ENCODE data around the gene ARHGAP8. TPM values are rescaled to one million over a fixed set of nuclear protein-coding genes. Genes with fewer than 3 reads are reported as not detected.

The ARHGAP8 gene
- total and polyA plus RNA-seq, 10 of the 15 experiments (the other 5 are each of a cell fraction or from before 2014, with no cell fraction given), result 0.33 TPM; not detected in 9

DNA sequence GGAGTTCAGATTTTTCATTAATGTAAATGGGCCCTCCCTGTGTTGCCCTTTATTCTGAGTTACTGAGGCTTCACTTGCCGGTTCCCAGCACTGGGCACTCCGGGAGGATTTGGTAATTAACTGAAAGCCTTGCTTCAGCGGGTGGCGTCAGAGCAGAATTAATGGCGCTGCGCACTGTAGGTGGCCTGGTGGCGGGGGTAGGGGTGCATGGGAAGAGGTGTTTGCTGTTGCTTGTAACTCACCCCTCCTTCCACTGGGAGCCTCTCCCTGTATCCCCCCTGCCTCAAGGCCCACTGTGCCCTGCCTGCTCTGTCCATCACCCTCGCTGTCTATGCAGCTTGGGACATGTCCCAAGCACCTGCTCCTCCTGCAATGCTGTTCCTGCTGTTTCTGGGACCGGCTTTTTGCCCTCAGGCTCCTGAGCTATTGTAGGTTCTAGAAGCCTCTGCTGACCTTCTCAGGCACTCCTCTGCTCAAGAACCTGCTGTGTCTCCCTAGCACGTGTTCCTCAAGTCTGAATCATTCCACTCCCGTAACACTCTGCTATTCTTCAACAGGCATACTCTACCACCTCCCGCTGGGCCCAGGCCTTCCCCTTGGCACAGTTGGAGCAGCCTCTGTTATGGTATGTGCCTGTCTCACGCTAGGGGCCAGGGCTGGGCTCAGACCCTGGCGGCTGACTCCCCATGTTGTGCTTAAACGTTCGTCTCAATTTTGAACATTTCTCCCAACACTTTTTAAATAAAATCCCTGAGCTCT, 24.4 kb downstream of the ARHGAP8 start (continued):
- TF ChIP-seq KLF5 (IDR thresholded peaks at IDR 0.05; ENCODE audit: partially characterized antibody), result no peak

DNA sequence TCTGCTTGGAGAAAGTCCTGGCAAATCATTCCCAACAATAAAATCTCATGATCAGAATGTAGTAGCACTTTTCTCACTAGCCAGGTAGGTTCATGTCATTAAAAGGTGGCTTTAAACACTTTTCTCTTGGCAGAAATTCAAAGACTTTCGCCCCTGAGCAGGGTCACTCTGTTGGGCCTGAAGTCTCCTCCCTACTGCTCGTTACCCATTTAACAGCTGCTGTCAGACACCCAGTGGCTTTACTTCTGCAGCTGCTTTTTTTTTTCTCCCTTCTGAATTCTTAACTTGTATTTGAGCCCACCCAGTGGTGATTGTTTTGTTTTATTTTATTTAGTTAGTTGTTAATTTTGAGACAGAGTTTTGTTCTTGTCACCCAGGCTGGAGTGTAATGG, 25.0 kb downstream of the ARHGAP8 start:
- CTCF ChIA-PET, result no interaction called here
- Histone ChIP-seq H4K20me1 (ENCODE audit: control insufficient read depth, insufficient read depth) (no peaks in the 10 kb centered on the region), H3K36me3 (ENCODE audit: control insufficient read depth in 2 of 2, insufficient read depth in 2 of 2, low read length in 1 of 2) (no peaks in the 10 kb centered on the region), H3K4me2 (ENCODE audit: control insufficient read depth, insufficient read depth) (no peak overlapping the region), H2AFZ (ENCODE audit: control insufficient read depth, low read depth, low read length) (no peak overlapping the region), H3K4me3 (no peak overlapping the region), H3K9ac (ENCODE audit: control insufficient read depth, insufficient read depth, low read length) (no peak overlapping the region), H3K4me1 (ENCODE audit: control insufficient read depth, insufficient read depth, low read length) (no peaks in the 10 kb centered on the region), H3K27me3 (replicated peaks in 1 of 2; ENCODE audit: control insufficient read depth in 2 of 2, insufficient read depth in 2 of 2, low read length in 1 of 2) (no peaks in the 10 kb centered on the region; a peak in 1 of 4 replicates), H3K9me3 (replicated peaks; ENCODE audit: control insufficient read depth, insufficient read depth, low read length) (no peaks in the 10 kb centered on the region; the same call in 2 of the 3 replicates), H3K79me2 (ENCODE audit: control insufficient read depth, insufficient read depth, low read length) (no peaks in the 10 kb centered on the region), H3K27ac (ENCODE audit: control insufficient read depth, insufficient read depth) (no peak overlapping the region)
- WGBS (ENCODE audit: insufficient coverage, insufficient replicate concordance, low lambda C conversion rate, missing lambda C conversion rate), result 36% methylated on average over 2 of the region's 2 CpGs
- POLR2A ChIA-PET, result no interaction called here
- intact Hi-C loops (cut with micrococcal nuclease; ENCODE audit: unreplicated experiment), result no loop called here
- RAD21 ChIA-PET (ENCODE audit: unreplicated experiment), result no interaction called here
- DNase-seq (ENCODE audit: low read depth, low spot score), result no peak
- BruUV-seq (replicated peaks), result no TSS peak
- in situ Hi-C loops (cut with MboI), result no loop called here
- no peak for FAIRE-seq
- ATAC-seq, result no peak
- no peak for TF ChIP-seq BRCA1 (IDR thresholded peaks at IDR 0.05; ENCODE audit: low read depth, low read length)
- TF ChIP-seq HDGF (IDR thresholded peaks at IDR 0.05), result no peak
- TF ChIP-seq, protein P1, sequence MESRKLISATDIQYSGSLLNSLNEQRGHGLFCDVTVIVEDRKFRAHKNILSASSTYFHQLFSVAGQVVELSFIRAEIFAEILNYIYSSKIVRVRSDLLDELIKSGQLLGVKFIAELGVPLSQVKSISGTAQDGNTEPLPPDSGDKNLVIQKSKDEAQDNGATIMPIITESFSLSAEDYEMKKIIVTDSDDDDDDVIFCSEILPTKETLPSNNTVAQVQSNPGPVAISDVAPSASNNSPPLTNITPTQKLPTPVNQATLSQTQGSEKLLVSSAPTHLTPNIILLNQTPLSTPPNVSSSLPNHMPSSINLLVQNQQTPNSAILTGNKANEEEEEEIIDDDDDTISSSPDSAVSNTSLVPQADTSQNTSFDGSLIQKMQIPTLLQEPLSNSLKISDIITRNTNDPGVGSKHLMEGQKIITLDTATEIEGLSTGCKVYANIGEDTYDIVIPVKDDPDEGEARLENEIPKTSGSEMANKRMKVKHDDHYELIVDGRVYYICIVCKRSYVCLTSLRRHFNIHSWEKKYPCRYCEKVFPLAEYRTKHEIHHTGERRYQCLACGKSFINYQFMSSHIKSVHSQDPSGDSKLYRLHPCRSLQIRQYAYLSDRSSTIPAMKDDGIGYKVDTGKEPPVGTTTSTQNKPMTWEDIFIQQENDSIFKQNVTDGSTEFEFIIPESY (IDR thresholded peaks at IDR 0.05), result no peak
- TF ChIP-seq TBL1XR1 (IDR thresholded peaks at IDR 0.05; ENCODE audit: low read depth, low read length), result no peak
- no peak for TF ChIP-seq EGR1 (IDR thresholded peaks at IDR 0.05; ENCODE audit: borderline replicate concordance in 1 of 2, low read depth in 2 of 2, low read length in 2 of 2)
- TF ChIP-seq ZNF217 (IDR thresholded peaks at IDR 0.05), result no peak
- TF ChIP-seq SMC3 (IDR thresholded peaks at IDR 0.05; ENCODE audit: borderline replicate concordance, low read length), result no peak
- TF ChIP-seq BMI1 (IDR thresholded peaks at IDR 0.05; ENCODE audit: borderline replicate concordance), result no peak
- no peak for TF ChIP-seq NBN (IDR thresholded peaks at IDR 0.05)
- no peak for TF ChIP-seq CREM (IDR thresholded peaks at IDR 0.05; ENCODE audit: low read depth)
- no peak for TF ChIP-seq EZH2 (IDR thresholded peaks at IDR 0.05; ENCODE audit: borderline replicate concordance, control insufficient read depth, low read depth, low read length)
- TF ChIP-seq, protein P2, sequence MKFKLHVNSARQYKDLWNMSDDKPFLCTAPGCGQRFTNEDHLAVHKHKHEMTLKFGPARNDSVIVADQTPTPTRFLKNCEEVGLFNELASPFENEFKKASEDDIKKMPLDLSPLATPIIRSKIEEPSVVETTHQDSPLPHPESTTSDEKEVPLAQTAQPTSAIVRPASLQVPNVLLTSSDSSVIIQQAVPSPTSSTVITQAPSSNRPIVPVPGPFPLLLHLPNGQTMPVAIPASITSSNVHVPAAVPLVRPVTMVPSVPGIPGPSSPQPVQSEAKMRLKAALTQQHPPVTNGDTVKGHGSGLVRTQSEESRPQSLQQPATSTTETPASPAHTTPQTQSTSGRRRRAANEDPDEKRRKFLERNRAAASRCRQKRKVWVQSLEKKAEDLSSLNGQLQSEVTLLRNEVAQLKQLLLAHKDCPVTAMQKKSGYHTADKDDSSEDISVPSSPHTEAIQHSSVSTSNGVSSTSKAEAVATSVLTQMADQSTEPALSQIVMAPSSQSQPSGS (IDR thresholded peaks at IDR 0.05; ENCODE audit: low read length), result no peak
- SMC1A ChIA-PET (ENCODE audit: uncharacterized antibody, unreplicated experiment), result no interaction called here

Data from GM12878 (cell line).